Neural progenitor cell (in vitro differentiated cells): Measurements from ENCODE around the gene KIF21A.

Experiments used
- CTCF ChIP-seq: fragments of 200-600 bp; sonication (generic); IDR thresholded peaks from 2 replicates; pipeline ENCODE4 v1.5.1; 2017; ENCODE audit warnings: antibody characterized with exemption, mild to moderate bottlenecking
- EZH2 ChIP-seq: fragments of 200-600 bp; sonication (generic); IDR thresholded peaks from 2 replicates; pipeline ENCODE4 v1.6.1; 2017; ENCODE audit warnings: antibody characterized with exemption, mild to moderate bottlenecking, moderate library complexity
- EZH2phosphoT487 ChIP-seq: fragments of 200-600 bp; sonication (generic); IDR thresholded peaks from 2 replicates; pipeline ENCODE4 v1.6.1; 2017; ENCODE audit warnings: antibody characterized with exemption

- TF ChIP-seq CTCF (no peak), EZH2 (no peak), EZH2phosphoT487 (no peak)
Measured at GRCh38 chr12:39348523-39348922, 94.4 kb downstream of the KIF21A start.
